Hematopoietic multipotent progenitor cell (in vitro differentiated cells): ENCODE results near the gene CTTNBP2. TPM values are rescaled to one million over a fixed set of nuclear protein-coding genes. Genes with fewer than 3 reads are reported as not detected.
"Not testable (repeated sequence)": the region's sequence is repeated elsewhere in the genome, so short reads cannot be mapped to it uniquely, and the experiment has no call there.

Source experiments
- DNase-seq, 3 donors: peaks; one replicate each; pipeline ENCODE4 v3.0.0-alpha.2; 2011 to 2015; ENCODE audit warnings: low read depth in 2 of 3, low spot score in 2 of 3
- total RNA-seq: library from RNA; depleted of rRNA; stranded (reverse); fragments of >200 nt; gene quantifications from one replicate; pipeline ENCODE4 v1.2.3, GENCODE V29; 2012

CTTNBP2 gene
- total RNA-seq, 1 donor = under 0.01 TPM

DNA sequence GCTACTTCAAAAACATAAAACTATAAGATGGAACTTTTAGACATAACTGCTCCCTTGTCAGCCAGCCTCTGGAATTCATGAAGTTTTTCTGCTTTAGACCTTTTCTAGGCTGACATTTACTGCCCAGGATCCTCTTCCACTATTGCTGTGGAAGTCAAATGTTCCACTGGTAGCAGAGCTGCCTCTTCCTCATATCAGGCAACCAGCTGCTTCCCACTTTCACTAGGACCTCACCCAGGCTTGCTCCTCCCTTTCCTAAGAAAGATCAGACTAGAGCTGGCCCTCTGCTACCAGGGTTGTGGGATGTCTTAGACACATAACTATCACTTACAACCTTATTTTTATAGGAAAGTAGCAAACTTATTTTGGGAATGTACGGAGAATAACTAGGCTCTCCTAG lies 121.5 kb downstream of the CTTNBP2 start:
- DNase-seq = no peak

DNA sequence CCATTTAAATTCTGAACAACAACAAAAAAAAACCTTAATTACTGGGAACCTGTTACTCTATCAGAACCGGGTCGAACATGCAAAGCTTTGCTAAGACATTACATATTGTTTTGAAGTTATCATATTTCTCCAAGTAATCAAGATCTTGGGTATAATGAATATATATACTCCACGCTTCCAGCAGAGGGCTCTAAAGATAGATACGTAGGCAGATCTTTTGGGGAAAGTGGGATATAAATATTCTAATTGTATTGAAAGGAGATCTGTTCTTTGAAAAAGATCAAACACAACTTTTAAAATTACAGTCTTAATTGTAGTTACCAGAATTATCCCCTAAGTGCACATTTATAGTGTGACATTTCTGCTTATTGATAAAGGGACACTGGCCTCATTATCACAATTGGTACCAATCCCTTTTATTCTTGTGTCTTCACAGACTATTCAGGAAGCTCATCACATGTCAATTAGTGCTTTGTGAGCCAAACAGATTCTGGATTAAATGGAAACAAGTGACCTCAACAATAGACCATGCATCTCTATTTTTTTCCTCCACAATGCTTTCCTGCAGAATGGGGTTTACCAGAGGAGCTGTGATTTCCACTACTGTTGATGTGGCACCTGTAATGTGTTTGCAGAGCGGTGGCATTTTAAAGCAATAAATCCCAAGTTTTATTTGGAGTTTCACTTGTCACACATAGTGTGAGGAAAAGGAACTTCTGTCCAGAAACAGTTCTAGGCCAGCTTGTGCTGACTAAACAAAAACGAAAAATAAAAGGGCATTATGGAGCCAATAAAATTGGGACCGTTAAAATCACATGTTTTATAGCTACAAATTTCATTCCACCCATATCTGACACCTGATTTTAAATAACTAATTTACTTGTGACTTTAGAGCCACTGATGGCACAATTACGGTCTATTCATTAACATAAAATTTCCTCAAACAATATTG lies 122.4 kb downstream of the CTTNBP2 start:
- DNase-seq = peak in 2 of 3 donors; percentile 16 to 48

GRCh38 chr7:117741962-117742361 lies 131.3 kb downstream of the CTTNBP2 start:
- DNase-seq = no peak

- DNase-seq = no peak
Observed at GRCh38 chr7:117739085-117739484, 134.2 kb downstream of the CTTNBP2 start.

GRCh38 chr7:117737926-117738325 lies 135.3 kb downstream of the CTTNBP2 start:
- no peak for DNase-seq

GRCh38 chr7:117731455-117731854 lies 141.8 kb downstream of the CTTNBP2 start:
- DNase-seq = peak in 2 of 3 donors; percentile 58 to 80

DNA sequence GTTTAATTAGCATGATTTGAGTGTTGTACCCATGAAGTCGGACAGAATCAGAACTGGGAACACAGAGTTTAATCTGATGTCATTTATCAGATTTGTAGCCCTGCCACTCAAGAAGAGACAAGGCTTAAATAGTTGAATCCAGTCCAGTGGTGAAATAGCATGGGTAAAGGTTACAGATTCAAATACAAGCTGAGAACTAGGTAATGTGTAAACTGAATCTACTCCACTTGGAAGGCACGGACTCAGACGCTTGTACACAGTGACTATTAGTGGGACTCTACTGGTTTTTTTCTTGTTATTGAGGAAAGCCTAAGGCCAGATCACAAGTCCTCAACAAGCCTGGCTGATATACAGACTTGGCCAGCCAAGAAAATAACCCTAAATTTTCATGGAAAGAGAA lies 142.9 kb downstream of the CTTNBP2 start:
- DNase-seq = no peak

- peak in 1 of 3 donors; percentile 11 for DNase-seq
Observed at GRCh38 chr7:117728890-117729624, 144.2 kb downstream of the CTTNBP2 start.

GRCh38 chr7:117724898-117725297 lies 148.3 kb downstream of the CTTNBP2 start:
- DNase-seq = no peak

DNA sequence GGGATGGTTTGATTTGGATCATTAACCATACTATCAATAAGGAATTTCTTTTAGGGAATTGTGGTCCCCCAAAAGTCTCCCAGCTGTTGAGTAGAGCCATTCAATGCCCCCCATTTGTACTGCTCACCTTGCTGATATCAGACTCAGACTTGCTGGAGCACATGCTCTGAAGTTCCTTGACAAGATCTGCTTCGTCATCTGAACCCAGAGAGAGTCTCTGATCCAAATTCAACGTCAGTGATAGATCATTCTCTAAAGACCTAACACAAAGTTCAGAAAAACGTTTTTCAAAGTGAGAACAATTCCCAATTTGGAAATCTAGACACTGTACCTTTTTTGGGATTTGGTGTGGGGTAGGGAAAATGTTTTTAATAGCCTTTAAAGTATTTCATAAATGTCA lies 153.9 kb downstream of the CTTNBP2 start:
- no peak for DNase-seq

DNA sequence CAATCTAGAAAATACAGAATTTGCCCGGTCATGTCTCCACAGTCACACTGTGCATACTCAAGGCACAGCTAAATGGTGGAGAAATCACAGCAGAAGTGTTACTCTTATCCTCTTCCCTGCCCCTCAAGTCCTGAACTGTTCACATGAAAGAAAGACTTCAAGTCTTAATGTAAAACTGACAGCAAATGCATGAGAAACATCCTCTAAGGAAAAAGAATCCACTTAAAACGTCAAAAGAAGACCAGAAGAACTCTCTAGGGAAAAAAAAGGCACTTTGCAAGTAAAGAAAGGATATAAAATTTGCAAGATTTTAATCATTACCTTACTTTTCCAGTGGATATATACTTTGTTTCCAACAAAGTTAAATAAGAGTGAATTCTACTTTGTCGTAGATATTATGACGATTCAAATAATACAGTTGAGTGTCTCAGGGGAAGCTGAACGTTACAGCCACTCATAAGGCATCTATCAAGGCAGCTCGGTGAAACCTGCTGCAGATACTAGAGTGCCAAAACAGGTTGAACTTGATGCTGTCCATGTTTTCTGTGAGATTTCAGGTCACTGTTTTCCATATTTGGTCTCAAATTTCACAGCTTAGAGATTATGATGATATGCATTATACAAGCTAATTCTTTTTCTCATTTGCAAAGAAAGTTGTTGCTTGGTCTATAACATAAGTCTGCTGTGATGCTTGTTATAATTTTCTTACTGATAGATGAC lies 155.0 kb downstream of the CTTNBP2 start:
- no peak for DNase-seq

- no peak for DNase-seq
Observed at GRCh38 chr7:117717357-117717756, 155.9 kb downstream of the CTTNBP2 start.

DNA sequence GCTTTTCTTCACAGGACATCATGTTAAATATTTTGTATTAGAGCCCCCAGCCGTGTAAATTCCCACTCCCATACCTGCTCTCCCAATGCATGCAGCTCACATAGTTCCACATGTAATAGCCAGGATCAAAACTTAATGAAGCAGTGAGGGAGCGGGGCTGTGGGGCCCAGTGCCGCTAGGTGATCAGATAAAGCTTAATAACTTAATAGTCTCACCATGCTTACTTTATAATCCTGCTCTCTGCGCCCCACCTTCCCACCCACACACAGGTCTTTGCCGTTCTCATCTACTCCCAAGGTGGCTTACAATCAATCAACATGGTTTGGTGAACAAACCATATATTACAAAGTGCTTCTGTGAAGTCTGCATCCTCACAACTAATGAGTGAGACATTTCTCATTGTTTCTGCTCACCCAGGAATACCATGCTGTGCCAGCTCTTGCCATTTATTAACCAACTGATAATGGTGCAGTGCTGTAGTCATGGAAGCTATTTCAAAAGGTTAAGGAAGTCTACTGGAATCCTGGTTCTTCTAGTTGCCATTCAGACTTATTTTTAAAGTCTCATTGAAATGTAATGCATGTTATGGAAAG lies 156.4 kb downstream of the CTTNBP2 start:
- no peak for DNase-seq

GRCh38 chr7:117715784-117716445 lies 157.3 kb downstream of the CTTNBP2 start:
- DNase-seq = peak in 2 of 3 donors; percentile 37 to 75

DNA sequence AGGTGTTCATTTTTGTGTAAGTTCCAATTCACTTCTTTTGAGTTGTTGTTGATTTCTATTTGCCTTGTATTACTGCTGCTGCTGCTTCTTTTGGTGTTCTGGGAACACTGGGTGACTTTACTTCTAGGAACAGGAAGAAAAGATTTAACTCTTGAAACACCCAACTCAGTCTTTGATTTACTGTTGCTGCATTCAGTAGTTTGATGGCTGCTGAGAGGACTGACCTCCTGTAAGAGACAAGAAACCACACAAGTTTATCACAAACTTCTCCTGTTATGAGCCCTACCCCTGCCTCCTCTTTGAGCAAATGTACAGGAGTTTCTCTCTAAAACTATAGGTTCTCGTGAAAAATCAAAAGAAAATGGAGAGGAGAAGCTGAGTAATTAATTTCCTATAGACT lies 161.7 kb downstream of the CTTNBP2 start:
- no peak for DNase-seq

DNA sequence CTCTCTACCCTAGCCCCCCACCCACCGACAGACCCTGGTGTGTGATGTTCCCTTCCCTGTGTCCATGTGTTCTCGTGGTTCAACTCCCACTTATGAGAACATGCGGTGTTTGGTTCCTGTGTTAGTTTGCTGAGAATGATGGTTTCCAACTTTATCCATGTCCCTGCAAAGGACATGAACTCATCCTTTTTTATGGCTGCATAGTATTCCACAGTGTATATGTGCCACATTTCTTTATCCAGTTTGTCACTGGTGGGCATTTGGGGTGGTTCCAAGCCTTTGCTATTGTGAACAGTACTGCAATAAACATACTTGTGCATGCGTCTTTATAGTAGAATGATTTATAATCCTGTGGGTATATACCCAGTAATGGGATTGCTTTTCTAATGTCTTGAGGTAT lies 165.1 kb downstream of the CTTNBP2 start:
- not testable (repeated sequence) for DNase-seq

DNA sequence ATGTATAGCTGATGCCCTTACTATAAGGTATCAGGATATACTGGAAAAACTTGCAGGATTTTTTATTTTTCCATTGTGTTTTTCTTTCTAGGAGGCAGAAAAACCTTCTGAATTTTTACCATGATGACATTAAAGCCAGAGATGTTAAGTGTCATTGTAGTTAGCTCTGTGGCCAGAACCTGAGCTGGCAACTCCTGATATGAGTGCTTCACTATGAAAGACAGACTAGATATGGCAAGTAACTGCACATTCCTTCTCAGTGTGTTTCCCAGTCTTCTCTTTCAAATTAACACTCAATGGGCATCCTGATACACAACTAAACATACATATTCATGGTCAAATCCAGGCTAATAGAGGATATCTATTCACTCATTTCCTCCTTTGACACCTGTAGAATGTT lies 166.2 kb downstream of the CTTNBP2 start:
- no peak for DNase-seq

DNA sequence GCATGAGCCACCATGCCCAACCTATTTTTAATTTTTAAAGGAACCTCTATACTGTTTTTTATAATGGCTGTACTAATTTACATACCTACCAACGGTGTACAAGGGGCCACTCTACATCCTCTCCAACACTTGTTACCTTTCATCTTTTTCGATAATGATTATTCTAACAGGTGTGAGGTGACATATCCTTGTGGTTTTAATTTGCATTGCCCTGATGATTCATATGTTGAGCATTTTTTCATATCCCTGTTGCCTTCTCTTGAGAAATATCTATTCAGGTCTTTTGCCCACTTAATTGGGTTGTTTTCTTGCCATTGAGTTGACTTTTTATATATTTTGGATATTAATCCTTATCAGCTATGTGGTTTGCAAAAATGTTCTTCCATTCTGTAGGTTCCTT lies 167.0 kb downstream of the CTTNBP2 start:
- DNase-seq = no peak

DNA sequence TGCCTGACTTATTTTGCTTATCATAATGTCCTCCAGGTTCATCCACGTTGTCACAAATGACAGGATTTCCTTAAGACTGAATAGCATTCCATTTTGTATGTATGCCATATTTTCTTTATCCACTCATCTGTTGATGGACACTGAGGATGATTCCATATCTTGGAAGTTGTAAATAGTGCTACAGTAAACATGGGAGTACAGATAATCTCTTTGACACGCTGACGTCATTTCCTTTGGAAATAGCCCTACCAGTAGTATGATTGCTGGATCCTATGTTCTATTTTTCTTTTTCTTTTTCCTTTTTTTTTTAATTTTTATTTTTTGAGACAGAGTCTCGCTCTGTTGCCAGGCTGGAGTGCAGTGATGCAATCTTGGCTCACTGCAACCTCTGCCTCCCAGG lies 167.6 kb downstream of the CTTNBP2 start:
- DNase-seq = no peak

DNA sequence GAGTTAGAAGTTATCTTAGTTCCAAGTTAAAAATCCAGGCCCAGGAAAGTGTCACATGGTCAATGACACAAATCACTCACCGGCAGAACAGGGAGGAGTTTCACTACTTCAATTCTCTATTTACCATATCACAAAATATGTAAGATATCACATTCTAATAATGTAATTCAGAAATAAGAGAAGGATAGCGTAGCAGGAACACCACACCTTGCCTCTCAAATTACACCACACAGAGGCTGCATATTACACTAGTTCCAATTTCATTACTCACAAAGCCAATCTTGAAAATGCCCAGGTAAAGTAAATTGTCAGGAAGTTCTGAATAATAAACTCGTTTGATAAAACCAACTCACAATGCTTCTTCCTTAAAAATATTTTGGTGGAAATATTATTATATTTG lies 169.2 kb downstream of the CTTNBP2 start:
- no peak for DNase-seq
